ENCODE results near the gene EXO1. TPM values are rescaled to one million over a fixed set of nuclear protein-coding genes. Genes with fewer than 3 reads are reported as not detected.
"Not testable (repeated sequence)": the region's sequence is repeated elsewhere in the genome, so short reads cannot be mapped to it uniquely, and the experiment has no call there.

The EXO1 gene
- total RNA-seq, 2 experiments from 2014 or later: 65.3 to 66.8 TPM

GRCh38 chr1:241849345-241849695, 1.3 kb downstream of the EXO1 start:
- POLR2A ChIA-PET: interaction anchor here (1.0 to 2.0 kb wide), 3 partner anchors 9 to 209 kb away, joined by 3 to 5 read pairs (median 5); partner anchors contain the start of genes CHML and OPN3

GRCh38 chr1:241855545-241856140, 7.6 kb downstream of the EXO1 start:
- DNase-seq; H3K27me3 Mint-ChIP-seq; H3K4me1 Mint-ChIP-seq (ENCODE audit: low read depth); intact Hi-C loops (cut with micrococcal nuclease); H3K9me3 Mint-ChIP-seq; ATAC-seq; H3K4me3 Mint-ChIP-seq; H3K27ac Mint-ChIP-seq: not testable (repeated sequence)
- H3K36me3 Mint-ChIP-seq (ENCODE audit: low read depth): peaks cover 60% of the 10 kb centered on the region
- POLR2A ChIA-PET: interaction anchor here (1.2 kb wide), 1 partner anchor 10 kb away, joined by 3 read pairs; no protein-coding TSS in a partner anchor
- CTCF ChIA-PET: interaction anchor here (1.1 to 1.2 kb wide), 2 partner anchors 40 to 245 kb away, joined by 3 read pairs; no protein-coding TSS in a partner anchor

More at GRCh38 chr1:241849345-241849695, 1.3 kb downstream of the EXO1 start:
- TF ChIP-seq CTCF (IDR thresholded peaks at IDR 0.05): no peak
- CTCF ChIA-PET: no interaction called here
- H3K27ac Mint-ChIP-seq: peak overlapping the region; percentile 99
- H3K36me3 Mint-ChIP-seq (ENCODE audit: low read depth): peaks cover 46% of the 10 kb centered on the region
- intact Hi-C loops (cut with micrococcal nuclease): loop anchor here (5.0 kb wide), 3 partner anchors 222 to 327 kb away; no protein-coding TSS in a partner anchor
- no peaks in the 10 kb centered on the region for H3K9me3 Mint-ChIP-seq
- no peaks in the 10 kb centered on the region for H3K27me3 Mint-ChIP-seq
- peaks cover 18% of the 10 kb centered on the region for H3K4me1 Mint-ChIP-seq (ENCODE audit: low read depth)
- ATAC-seq: no peak
- H3K4me3 Mint-ChIP-seq: peak overlapping the region; percentile 93
- no peak for DNase-seq

- H3K36me3 Mint-ChIP-seq (ENCODE audit: low read depth): peaks cover 62% of the 10 kb centered on the region
- DNase-seq (no peak), ATAC-seq (no peak)
- ChIA-PET POLR2A (no interaction called here), CTCF (interaction anchor here (1.2 kb wide), 1 partner anchor 246 kb away, joined by 3 read pairs; no protein-coding TSS in a partner anchor)
- intact Hi-C loops (cut with micrococcal nuclease): no loop called here
- H3K4me1 Mint-ChIP-seq (ENCODE audit: low read depth): no peaks in the 10 kb centered on the region
- TF ChIP-seq CTCF (IDR thresholded peaks at IDR 0.05): no peak
- H3K4me3 Mint-ChIP-seq: no peak overlapping the region
- no peaks in the 10 kb centered on the region for H3K27me3 Mint-ChIP-seq
- no peaks in the 10 kb centered on the region for H3K9me3 Mint-ChIP-seq
- H3K27ac Mint-ChIP-seq: no peak overlapping the region
Measured at GRCh38 chr1:241857131-241857530, 9.1 kb downstream of the EXO1 start.

- DNase-seq (no peak), ATAC-seq (no peak)
- H3K4me1 Mint-ChIP-seq (ENCODE audit: low read depth): no peaks in the 10 kb centered on the region
- no peaks in the 10 kb centered on the region for H3K27me3 Mint-ChIP-seq
- no peak overlapping the region for H3K27ac Mint-ChIP-seq
- H3K4me3 Mint-ChIP-seq: no peak overlapping the region
- H3K9me3 Mint-ChIP-seq: no peaks in the 10 kb centered on the region
- no peak for TF ChIP-seq CTCF (IDR thresholded peaks at IDR 0.05)
- H3K36me3 Mint-ChIP-seq (ENCODE audit: low read depth): peaks cover 62% of the 10 kb centered on the region
- intact Hi-C loops (cut with micrococcal nuclease): no loop called here
- CTCF ChIA-PET: no interaction called here
- POLR2A ChIA-PET: interaction anchor here (1.2 to 1.7 kb wide), 2 partner anchors 10 to 12 kb away, joined by 5 read pairs; partner anchors contain the start of gene EXO1
Measured at GRCh38 chr1:241860922-241861321, 12.9 kb downstream of the EXO1 start.

- Mint-ChIP-seq H3K27me3 (no peaks in the 10 kb centered on the region), H3K36me3 (ENCODE audit: low read depth) (peaks cover 55% of the 10 kb centered on the region), H3K4me3 (no peak overlapping the region), H3K27ac (no peak overlapping the region), H3K9me3 (no peaks in the 10 kb centered on the region), H3K4me1 (ENCODE audit: low read depth) (no peaks in the 10 kb centered on the region)
- ChIA-PET CTCF (no interaction called here), POLR2A (no interaction called here)
- ATAC-seq (no peak), DNase-seq (no peak)
- TF ChIP-seq CTCF (IDR thresholded peaks at IDR 0.05): no peak
- intact Hi-C loops (cut with micrococcal nuclease): no loop called here
Measured at GRCh38 chr1:241869022-241869421, 21.0 kb downstream of the EXO1 start.

Data from activated CD8-positive, alpha-beta T cell treated with anti-CD3 and anti-CD28 coated beads for 36 hours (primary cell).